ENCODE results near the gene NCKAP5L.
"Not testable (repeated sequence)": the region's sequence is repeated elsewhere in the genome, so short reads cannot be mapped to it uniquely, and the experiment has no call there.

NCKAP5L gene

GRCh38 chr12:49865109-49865781, 37.0 kb upstream of the NCKAP5L start:
- peak in 1 of 2 experiments; percentile 22 for DNase-seq

- no peak for DNase-seq
Observed at GRCh38 chr12:49864798-49865090, 36.5 kb upstream of the NCKAP5L start.

GRCh38 chr12:49863946-49864797, 36.0 kb upstream of the NCKAP5L start:
- DNase-seq: peak; percentile 64 to 91

- DNase-seq: not testable (repeated sequence)
Observed at GRCh38 chr12:49860921-49861320, 32.7 kb upstream of the NCKAP5L start.

- not testable (repeated sequence) for DNase-seq
Observed at GRCh38 chr12:49855890-49856289, 27.7 kb upstream of the NCKAP5L start.

GRCh38 chr12:49854976-49855375, 26.8 kb upstream of the NCKAP5L start:
- no peak for DNase-seq

GRCh38 chr12:49853671-49854070, 25.5 kb upstream of the NCKAP5L start:
- DNase-seq: no peak

- no peak for DNase-seq
Observed at GRCh38 chr12:49847161-49847560, 18.9 kb upstream of the NCKAP5L start.

- DNase-seq: no peak
Observed at GRCh38 chr12:49846032-49846431, 17.8 kb upstream of the NCKAP5L start.

- DNase-seq: no peak
Observed at GRCh38 chr12:49843876-49844437, 15.7 kb upstream of the NCKAP5L start.

- DNase-seq: no peak
Observed at GRCh38 chr12:49843411-49843810, 15.2 kb upstream of the NCKAP5L start.

- peak; percentile 62 to 93 for DNase-seq
Observed at GRCh38 chr12:49842519-49843352, 14.5 kb upstream of the NCKAP5L start, which contains the start of gene BCDIN3D. TSS of gene BCDIN3D (minus strand) at chr12:49843106. CDS start at chr12:49843087, 19 bp downstream.

- DNase-seq: peak in 1 of 2 experiments; percentile 43
Observed at GRCh38 chr12:49838973-49839633, 10.9 kb upstream of the NCKAP5L start.

GRCh38 chr12:49832836-49833421, 4.7 kb upstream of the NCKAP5L start:
- no peak for DNase-seq

GRCh38 chr12:49831717-49832116, 3.5 kb upstream of the NCKAP5L start:
- DNase-seq: no peak

GRCh38 chr12:49827401-49828099, 663 bp downstream of the NCKAP5L start:
- DNase-seq: peak; percentile 27 to 57

- DNase-seq: no peak
Observed at GRCh38 chr12:49827051-49827400, 1.2 kb downstream of the NCKAP5L start.

GRCh38 chr12:49825971-49826421, 2.2 kb downstream of the NCKAP5L start:
- DNase-seq: no peak

GRCh38 chr12:49825360-49825970, 2.7 kb downstream of the NCKAP5L start:
- DNase-seq: no peak

GRCh38 chr12:49824895-49825294, 3.3 kb downstream of the NCKAP5L start:
- DNase-seq: no peak

- DNase-seq: no peak
Observed at GRCh38 chr12:49824416-49824815, 3.8 kb downstream of the NCKAP5L start.

Data from NCI-H446 (cell line).